PC-9 (cell line): ENCODE data around the gene OFD1. TPM values are rescaled to one million over a fixed set of nuclear protein-coding genes. Genes with fewer than 3 reads are reported as not detected.

Source experiments
- BruUV-seq: library from RNA; stranded (reverse); fragments of 400-500 nt; replicated peaks from 2 replicates; lab custom pipeline; 2021; lab: Mats Ljungman, UMichigan
- CTCF ChIA-PET: fragments of 300-600 bp; sonication (Branson Sonifier 250); formaldehyde crosslinking; loops from one replicate; lab custom pipeline; 2022; ENCODE audit warnings: antibody characterized with exemption; lab: Charles Lee
- POLR2A ChIA-PET: fragments of 300-600 bp; sonication (Branson Sonifier 250); formaldehyde crosslinking; loops from one replicate; lab custom pipeline; 2022; ENCODE audit warnings: antibody characterized with exemption; ENCODE audit not compliant: unreplicated experiment; lab: Charles Lee
- DNase-seq, 2 experiments: peaks; one replicate each; pipeline versions ENCODE4 v3.0.0 to v3.0.0-alpha.2; 2015 to 2022; ENCODE audit warnings: mixed read lengths in 1 of 2
- H2AFZ ChIP-seq: fragments of 200-600 bp; sonication (generic); 2 replicates; pipeline ENCODE4 v1.8.1; 2017; ENCODE audit warnings: antibody characterized with exemption
- H3F3A ChIP-seq: fragments of 200-600 bp; sonication (generic); 2 replicates; pipeline ENCODE4 v1.8.1; 2017; ENCODE audit warnings: antibody characterized with exemption, mild to moderate bottlenecking, low read depth; ENCODE audit not compliant: insufficient read depth
- H3K27ac ChIP-seq: fragments of 200-600 bp; sonication (generic); 2 replicates; pipeline ENCODE4 v1.6.1; 2016; ENCODE audit warnings: mixed run types
- H3K27me3 ChIP-seq: fragments of 200-600 bp; sonication (generic); 2 replicates; pipeline ENCODE4 v1.6.1; 2016; ENCODE audit warnings: low read depth, mixed run types; ENCODE audit not compliant: insufficient read depth
- H3K36me3 ChIP-seq: fragments of 200-600 bp; sonication (generic); 2 replicates; pipeline ENCODE4 v1.6.1; 2016; ENCODE audit warnings: low read depth, mixed run types
- H3K4me1 ChIP-seq: fragments of 200-600 bp; sonication (generic); replicated peaks from 2 replicates; pipeline ENCODE4 v1.6.1; 2016; ENCODE audit warnings: mixed run types; ENCODE audit not compliant: insufficient read depth
- H3K4me2 ChIP-seq: fragments of 200-600 bp; sonication (generic); 2 replicates; pipeline ENCODE4 v1.6.1; 2017; ENCODE audit warnings: mixed run types
- H3K4me3 ChIP-seq: fragments of 200-600 bp; sonication (generic); 2 replicates; pipeline ENCODE4 v1.6.1; 2016; ENCODE audit warnings: mixed run types
- H3K79me2 ChIP-seq: fragments of 200-600 bp; sonication (generic); 2 replicates; pipeline ENCODE4 v1.6.1; 2017; ENCODE audit warnings: low read depth, mixed run types
- H3K9me2 ChIP-seq: fragments of 200-600 bp; sonication (generic); 2 replicates; pipeline ENCODE4 v1.8.1; 2017; ENCODE audit warnings: mild to moderate bottlenecking; ENCODE audit not compliant: insufficient read depth
- H3K9me3 ChIP-seq: fragments of 200-600 bp; sonication (generic); 2 replicates; pipeline ENCODE4 v1.8.1; 2016; ENCODE audit warnings: low read depth; ENCODE audit not compliant: insufficient read depth
- H4K20me1 ChIP-seq: fragments of 200-600 bp; sonication (generic); 2 replicates; pipeline ENCODE4 v1.8.1; 2017; ENCODE audit not compliant: insufficient read depth
- EZH2 ChIP-seq: fragments of 200-600 bp; sonication (generic); IDR thresholded peaks from 2 replicates; pipeline ENCODE4 v1.8.0; 2017; ENCODE audit warnings: antibody characterized with exemption, low read depth
- intact Hi-C: fragments of 100-400 bp; cut with micrococcal nuclease; formaldehyde crosslinking; loops from one replicate; pipeline ENCODE4 v1.10.0; 2022; ENCODE audit not compliant: unreplicated experiment
- total RNA-seq: library from RNA; stranded (reverse); gene quantifications from 2 replicates; pipeline ENCODE4 v1.2.3, GENCODE V29; 2021
- TF ChIP-seq, protein P1 (sequence below): fragments of 200-600 bp; sonication (generic); conservative IDR thresholded peaks from 2 replicates; pipeline ENCODE4 v1.6.1; 2017; ENCODE audit warnings: mixed run types, antibody characterized with exemption, mild to moderate bottlenecking, moderate library complexity

Gene OFD1
- total RNA-seq, 1 experiment from 2014 or later, result 31.6 TPM

DNA sequence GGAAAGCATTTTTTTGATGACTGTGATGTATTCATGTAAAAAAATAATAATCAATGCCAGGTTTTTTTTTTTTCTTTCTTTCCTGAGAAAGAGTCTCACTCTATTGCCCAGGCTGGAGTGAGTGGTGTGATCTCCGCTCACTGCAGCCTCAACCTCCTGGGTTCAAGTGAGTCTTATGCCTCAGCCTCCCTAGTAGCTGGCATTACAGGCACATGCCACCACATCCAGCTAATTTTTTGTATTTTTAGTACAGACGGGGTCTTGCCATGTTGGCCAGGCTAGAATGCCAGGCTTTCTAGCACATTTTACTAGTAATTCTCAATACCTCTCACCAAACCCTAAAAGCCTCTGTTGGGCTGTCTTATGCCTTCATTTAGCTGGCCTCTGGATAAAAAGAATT is 56.6 kb downstream of the OFD1 start:
- ChIA-PET POLR2A (no interaction called here), CTCF (no interaction called here)
- Histone ChIP-seq H3K4me1 (no peaks in the 10 kb centered on the region), H3K4me3 (no peak overlapping the region), H3K36me3 (no peaks in the 10 kb centered on the region), H3K27ac (no peak overlapping the region), H3K4me2 (no peak overlapping the region), H3K79me2 (no peaks in the 10 kb centered on the region), H2AFZ (no peak overlapping the region), H3K9me2 (no peaks in the 10 kb centered on the region), H4K20me1 (no peaks in the 10 kb centered on the region), H3K27me3 (peaks cover 7% of the 10 kb centered on the region; the same call in 1 of the 2 replicates), H3F3A (no peaks in the 10 kb centered on the region), H3K9me3 (no peaks in the 10 kb centered on the region)
- intact Hi-C loops, result no loop called here
- no TSS peak for BruUV-seq
- DNase-seq, result no peak
- TF ChIP-seq EZH2, result no peak
- TF ChIP-seq, protein P1, sequence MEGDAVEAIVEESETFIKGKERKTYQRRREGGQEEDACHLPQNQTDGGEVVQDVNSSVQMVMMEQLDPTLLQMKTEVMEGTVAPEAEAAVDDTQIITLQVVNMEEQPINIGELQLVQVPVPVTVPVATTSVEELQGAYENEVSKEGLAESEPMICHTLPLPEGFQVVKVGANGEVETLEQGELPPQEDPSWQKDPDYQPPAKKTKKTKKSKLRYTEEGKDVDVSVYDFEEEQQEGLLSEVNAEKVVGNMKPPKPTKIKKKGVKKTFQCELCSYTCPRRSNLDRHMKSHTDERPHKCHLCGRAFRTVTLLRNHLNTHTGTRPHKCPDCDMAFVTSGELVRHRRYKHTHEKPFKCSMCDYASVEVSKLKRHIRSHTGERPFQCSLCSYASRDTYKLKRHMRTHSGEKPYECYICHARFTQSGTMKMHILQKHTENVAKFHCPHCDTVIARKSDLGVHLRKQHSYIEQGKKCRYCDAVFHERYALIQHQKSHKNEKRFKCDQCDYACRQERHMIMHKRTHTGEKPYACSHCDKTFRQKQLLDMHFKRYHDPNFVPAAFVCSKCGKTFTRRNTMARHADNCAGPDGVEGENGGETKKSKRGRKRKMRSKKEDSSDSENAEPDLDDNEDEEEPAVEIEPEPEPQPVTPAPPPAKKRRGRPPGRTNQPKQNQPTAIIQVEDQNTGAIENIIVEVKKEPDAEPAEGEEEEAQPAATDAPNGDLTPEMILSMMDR, result no peak

DNA sequence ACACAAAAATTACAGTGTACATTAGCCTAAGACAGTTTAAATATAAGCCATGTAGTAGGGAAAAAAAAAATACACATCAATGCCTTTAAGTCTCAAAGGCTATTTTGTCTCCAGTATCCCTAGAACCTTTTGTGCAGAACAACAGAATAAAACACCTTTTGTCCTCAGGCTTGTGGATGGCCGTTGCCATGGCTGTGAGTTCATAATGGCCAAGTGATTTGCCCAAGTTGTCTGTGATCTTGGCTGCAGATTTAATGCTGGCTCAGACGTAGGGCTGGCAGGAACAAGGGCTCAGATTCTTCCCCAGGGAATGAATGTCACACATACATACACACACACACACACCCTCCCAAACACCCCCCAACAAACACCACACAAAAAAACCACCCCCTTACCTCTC is 57.0 kb downstream of the OFD1 start:
- Histone ChIP-seq H3F3A (no peaks in the 10 kb centered on the region), H3K27me3 (peaks cover 6% of the 10 kb centered on the region; the same call in 1 of the 2 replicates), H3K4me2 (no peak overlapping the region), H3K9me2 (no peaks in the 10 kb centered on the region), H3K79me2 (no peaks in the 10 kb centered on the region), H3K36me3 (no peaks in the 10 kb centered on the region), H2AFZ (no peak overlapping the region), H3K27ac (no peak overlapping the region), H3K9me3 (no peaks in the 10 kb centered on the region), H4K20me1 (no peaks in the 10 kb centered on the region), H3K4me3 (no peak overlapping the region), H3K4me1 (no peaks in the 10 kb centered on the region)
- POLR2A ChIA-PET, result no interaction called here
- intact Hi-C loops, result no loop called here
- CTCF ChIA-PET, result no interaction called here
- TF ChIP-seq, protein P1, result no peak
- TF ChIP-seq EZH2, result no peak
- no TSS peak for BruUV-seq
- no peak for DNase-seq

DNA sequence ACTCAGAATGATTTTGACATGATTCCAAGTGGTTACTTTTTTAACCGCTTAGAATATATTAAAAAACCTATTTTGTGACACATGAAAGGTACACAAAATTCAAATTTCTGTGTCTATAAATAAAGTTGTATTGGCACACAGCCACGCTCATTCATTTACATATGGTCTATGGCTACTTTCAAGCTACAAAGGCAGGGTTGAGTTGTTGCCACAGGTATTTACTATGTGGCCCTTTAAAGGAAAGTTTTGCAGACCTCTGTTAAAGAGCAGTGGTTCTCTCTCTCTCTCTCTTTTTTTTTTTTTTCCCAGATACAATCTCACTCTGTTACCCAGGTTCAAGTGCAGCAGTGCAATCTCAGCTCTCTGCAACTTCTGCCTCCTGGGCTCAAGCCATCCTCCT is 59.3 kb downstream of the OFD1 start:
- Histone ChIP-seq H3K79me2 (no peaks in the 10 kb centered on the region), H3F3A (no peaks in the 10 kb centered on the region), H3K36me3 (no peaks in the 10 kb centered on the region), H3K4me1 (no peaks in the 10 kb centered on the region), H3K9me3 (no peaks in the 10 kb centered on the region), H3K4me3 (no peak overlapping the region), H2AFZ (no peak overlapping the region), H3K4me2 (no peak overlapping the region), H3K27me3 (peaks cover 9% of the 10 kb centered on the region; the same call in 1 of the 2 replicates), H3K9me2 (no peaks in the 10 kb centered on the region), H4K20me1 (no peaks in the 10 kb centered on the region), H3K27ac (no peak overlapping the region)
- TF ChIP-seq, protein P1, result no peak
- no peak for TF ChIP-seq EZH2
- ChIA-PET POLR2A (no interaction called here), CTCF (no interaction called here)
- BruUV-seq, result no TSS peak
- intact Hi-C loops, result no loop called here
- no peak for DNase-seq
